ENCODE measurements around the gene SPOCK1. TPM values are rescaled to one million over a fixed set of nuclear protein-coding genes. Genes with fewer than 3 reads are reported as not detected.

Gene SPOCK1
- total and polyA plus RNA-seq, 2 donors (not counting 3 experiments of a cell fraction or from before 2014, with no cell fraction given) = 144 to 280 TPM

- CTCF ChIA-PET = no interaction called here
- TF ChIP-seq MAX (IDR thresholded peaks at IDR 0.05; ENCODE audit: insufficient read depth, insufficient read length) = no peak
- TF ChIP-seq MYC (IDR thresholded peaks at IDR 0.05; ENCODE audit: low read depth, low read length) = no peak
- no peak for TF ChIP-seq FOS (IDR thresholded peaks at IDR 0.05; ENCODE audit: borderline replicate concordance, insufficient read depth, low read length)
- TF ChIP-seq GATA2 (IDR thresholded peaks at IDR 0.05; ENCODE audit: insufficient read depth, insufficient read length, low read depth, low read length) = no peak
- TF ChIP-seq CTCF (IDR thresholded peaks at IDR 0.05; ENCODE audit: extremely low read depth in 1 of 2, insufficient read depth in 1 of 2, low read depth in 1 of 2, low read length in 2 of 2) = no peak
- TF ChIP-seq EZH2 (IDR thresholded peaks at IDR 0.05; ENCODE audit: borderline replicate concordance, low read depth, low read length, severe bottlenecking) = no peak
- no peak for TF ChIP-seq POLR2A (IDR thresholded peaks at IDR 0.05; ENCODE audit: low read depth, low read length)
- no peak for TF ChIP-seq JUN (IDR thresholded peaks at IDR 0.05; ENCODE audit: borderline replicate concordance, insufficient read depth, insufficient read length, low read depth)
- no peak for TF ChIP-seq POLR2AphosphoS5 (IDR thresholded peaks at IDR 0.05; ENCODE audit: insufficient read depth, low read depth, low read length)
Measured at GRCh38 chr5:137098663-137099062, 400.5 kb downstream of the SPOCK1 start.

More at GRCh38 chr5:137098663-137099062, 400.5 kb downstream of the SPOCK1 start:
- no peak overlapping the region for H3K4me2 ChIP-seq (ENCODE audit: insufficient read depth, low read length)
- H3K36me3 ChIP-seq (ENCODE audit: control insufficient read depth in 2 of 2, extremely low read depth in 1 of 2, insufficient read depth in 2 of 2, low read length in 2 of 2) = no peaks in the 10 kb centered on the region
- POLR2A ChIA-PET = no interaction called here
- dilution Hi-C loops (cut with MboI; ENCODE audit: extremely low pct_ligation_motif_present, low sequenced_read_pairs) (no loop called here), intact Hi-C loops (cut with micrococcal nuclease) (no loop called here)
- H3K27me3 ChIP-seq (ENCODE audit: control insufficient read depth in 2 of 2, insufficient read depth in 2 of 2, low read length in 2 of 2) = no peaks in the 10 kb centered on the region
- no peaks in the 10 kb centered on the region for H3K79me2 ChIP-seq (ENCODE audit: control insufficient read depth, insufficient read depth, low read length)
- no peaks in the 10 kb centered on the region for H3K9me3 ChIP-seq (replicated peaks; ENCODE audit: control insufficient read depth, insufficient read depth, low read length)
- no peak overlapping the region for H2AFZ ChIP-seq (ENCODE audit: low read depth, low read length)
- DNase-seq (ENCODE audit: low read depth, low spot score) = no peak
- no peak overlapping the region for H3K9ac ChIP-seq (replicated peaks; ENCODE audit: extremely low read depth, insufficient read depth, low read length)
- no TSS peak for BruUV-seq (replicated peaks)
- no peak for FAIRE-seq
- H3K27ac ChIP-seq (ENCODE audit: insufficient read depth, low read depth, low read length) = no peak overlapping the region
- no peaks in the 10 kb centered on the region for H3K9me1 ChIP-seq (replicated peaks; ENCODE audit: control insufficient read depth, extremely low read depth, insufficient read depth, low read length)
- H3K4me3 ChIP-seq (replicated peaks in 1 of 3; ENCODE audit: insufficient read depth in 1 of 3, low read depth in 1 of 3, low read length in 3 of 3) = no peak overlapping the region
- no peaks in the 10 kb centered on the region for H3K4me1 ChIP-seq (ENCODE audit: control insufficient read depth, extremely low read depth, insufficient read depth, low read length)
- H4K20me1 ChIP-seq (replicated peaks; ENCODE audit: control insufficient read depth, extremely low read depth, insufficient read depth, low read length) = no peaks in the 10 kb centered on the region

Data from endothelial cell of umbilical vein (primary cell).